GM18526 (cell line): ENCODE data around the gene CCNY.

Experiments used
- POLR2A ChIP-seq: IDR thresholded peaks from 3 replicates; pipeline ENCODE4 v1.6.1; 2011; ENCODE audit not compliant: insufficient read length; ENCODE audit errors: extremely low read depth

Gene CCNY

DNA sequence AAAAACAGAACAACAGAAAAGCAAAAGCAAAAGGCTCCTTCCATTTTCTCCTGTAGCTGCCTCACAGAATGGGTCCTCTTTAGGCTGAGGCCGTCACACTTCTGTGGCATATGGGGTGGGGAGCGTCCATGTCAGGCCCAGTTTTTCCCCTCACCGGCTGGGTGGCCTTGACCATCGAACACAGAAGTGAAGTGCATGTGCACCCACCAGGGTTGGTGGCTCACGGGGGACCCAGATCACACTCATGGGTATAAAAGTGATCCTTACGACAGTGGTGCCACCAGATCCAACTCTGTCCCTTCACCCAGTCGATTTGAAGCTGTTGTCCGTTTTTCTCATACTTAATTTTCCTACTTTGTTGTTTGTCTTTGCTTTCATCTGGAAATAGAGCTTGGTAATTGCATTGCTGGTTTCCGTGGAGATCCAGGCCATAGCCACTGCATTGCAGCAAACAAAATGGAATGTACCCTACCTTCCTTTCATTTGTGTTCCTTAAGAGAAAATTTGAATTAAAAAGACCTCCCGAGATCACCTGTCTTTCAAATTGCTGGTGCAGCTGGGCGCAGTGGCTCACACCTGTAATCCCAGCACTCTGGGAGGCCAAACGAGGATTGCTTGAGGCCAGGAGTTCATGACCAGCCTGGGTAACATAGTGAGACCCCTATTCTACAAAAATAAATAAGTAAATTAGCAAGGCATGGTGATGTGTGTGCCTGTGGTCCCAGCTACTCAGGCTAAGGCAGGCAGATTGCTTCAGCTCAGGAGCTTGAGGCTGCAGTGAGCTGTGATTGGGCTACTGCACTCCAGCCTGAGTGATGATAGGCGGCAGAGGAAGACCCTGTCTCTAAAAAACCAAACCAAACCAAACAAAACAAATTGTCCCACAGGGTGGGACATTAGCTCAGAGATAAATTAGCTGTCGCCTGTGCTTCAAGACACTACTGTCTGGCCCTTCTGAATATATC, 258.1 kb downstream of the CCNY start:
- no peak for TF ChIP-seq POLR2A

DNA sequence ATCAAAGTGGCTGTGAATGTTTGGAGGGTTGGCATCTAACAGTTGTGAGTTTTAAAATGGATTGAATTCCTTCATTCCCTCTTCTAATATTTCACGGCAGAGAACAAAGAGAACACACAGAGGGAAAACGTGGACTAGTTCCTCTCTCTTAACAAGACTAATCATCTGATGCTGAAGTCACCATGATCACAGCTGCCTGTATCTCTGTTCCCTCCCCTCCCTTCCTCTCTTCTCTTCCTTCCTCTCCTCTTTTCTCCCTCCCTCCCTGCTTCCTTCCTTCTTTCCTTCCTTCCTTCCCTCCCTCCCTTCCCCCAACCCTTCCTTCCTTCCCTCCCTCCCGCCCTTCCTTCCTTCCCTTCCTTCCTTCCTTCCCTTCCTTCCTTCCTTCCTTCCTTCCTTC, 258.8 kb downstream of the CCNY start:
- no peak for TF ChIP-seq POLR2A

DNA sequence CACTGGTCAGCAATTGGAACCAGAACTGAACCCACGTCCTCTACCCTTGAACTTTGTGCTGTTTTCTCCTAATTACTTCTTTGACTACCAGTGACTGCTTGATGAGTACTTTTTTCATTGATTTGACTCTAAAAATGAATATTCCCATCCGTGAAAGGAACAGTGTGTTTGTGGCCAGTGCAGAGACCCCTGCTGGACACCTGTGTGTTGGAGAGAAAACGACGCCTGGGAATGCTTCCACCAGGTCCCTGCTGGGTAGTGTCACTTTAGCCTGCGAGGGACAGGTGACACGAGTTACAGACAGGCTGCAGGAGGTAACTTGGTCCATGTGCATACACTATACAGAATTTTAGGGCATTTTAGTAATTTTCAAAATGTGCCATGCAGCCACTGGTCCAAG, 262.1 kb downstream of the CCNY start:
- no peak for TF ChIP-seq POLR2A

DNA sequence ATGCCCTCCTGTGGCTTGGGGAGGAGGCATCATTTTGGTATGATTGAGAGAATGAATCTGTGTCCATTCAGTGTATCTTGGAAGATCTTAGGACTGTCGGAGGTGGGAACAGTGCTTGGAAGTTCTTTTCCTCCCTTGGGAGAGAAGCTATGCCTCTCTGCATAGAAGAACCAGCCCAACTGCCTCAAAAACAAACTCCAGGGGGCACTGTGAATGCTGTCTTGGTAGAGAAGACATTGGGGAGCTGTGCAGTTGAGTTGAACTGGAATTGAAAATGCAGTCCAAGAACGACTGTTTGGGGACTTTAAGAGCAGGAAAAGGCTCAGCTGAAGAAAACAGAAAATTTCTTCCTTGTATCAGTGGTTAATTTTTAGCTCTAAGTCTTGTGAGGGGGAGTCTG, 263.9 kb downstream of the CCNY start:
- TF ChIP-seq POLR2A, result no peak

DNA sequence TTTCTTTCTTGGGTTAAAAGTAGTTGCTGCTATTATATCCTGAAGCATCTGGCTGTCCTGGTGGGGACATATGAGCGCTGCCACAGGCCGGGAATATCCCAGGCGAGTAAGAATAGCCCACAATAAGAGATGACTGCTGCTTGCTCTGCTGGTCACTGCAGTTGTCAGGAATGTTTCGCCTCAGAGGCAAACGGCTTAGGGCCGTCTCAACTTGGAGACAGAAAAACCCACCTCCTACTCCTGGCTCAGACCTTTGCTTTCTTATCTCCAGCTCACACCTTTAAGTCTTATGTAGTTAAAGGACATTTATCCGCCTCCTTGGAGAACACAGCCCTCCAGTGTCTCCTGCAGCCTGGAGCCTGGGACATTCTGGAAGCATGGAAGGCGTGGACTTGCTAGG, 268.9 kb downstream of the CCNY start, which contains the start of gene GJD4:
Gene GJD4 (plus strand): TSS at position 151 of the 400 bp plus-strand sequence. CDS start 227 bp downstream, at position 378.
- no peak for TF ChIP-seq POLR2A

DNA sequence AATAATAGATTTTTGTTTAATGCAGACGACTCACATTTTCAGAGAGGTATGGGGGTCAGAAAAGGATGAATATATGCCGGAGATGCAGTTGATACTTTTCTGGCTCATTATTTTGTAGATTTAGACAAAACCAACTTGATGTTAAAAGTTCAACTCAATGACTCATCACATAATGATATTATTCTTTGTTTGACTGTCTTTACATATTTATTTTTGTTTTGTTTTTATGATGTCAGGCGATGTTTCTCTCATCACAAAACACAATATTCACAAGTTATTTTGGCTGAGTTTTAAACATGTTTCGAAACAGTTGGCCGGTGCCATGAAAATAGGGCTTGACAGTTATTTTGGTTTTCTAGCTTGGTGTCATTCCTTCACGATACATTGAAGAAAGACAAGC, 270.1 kb downstream of the CCNY start:
- no peak for TF ChIP-seq POLR2A

DNA sequence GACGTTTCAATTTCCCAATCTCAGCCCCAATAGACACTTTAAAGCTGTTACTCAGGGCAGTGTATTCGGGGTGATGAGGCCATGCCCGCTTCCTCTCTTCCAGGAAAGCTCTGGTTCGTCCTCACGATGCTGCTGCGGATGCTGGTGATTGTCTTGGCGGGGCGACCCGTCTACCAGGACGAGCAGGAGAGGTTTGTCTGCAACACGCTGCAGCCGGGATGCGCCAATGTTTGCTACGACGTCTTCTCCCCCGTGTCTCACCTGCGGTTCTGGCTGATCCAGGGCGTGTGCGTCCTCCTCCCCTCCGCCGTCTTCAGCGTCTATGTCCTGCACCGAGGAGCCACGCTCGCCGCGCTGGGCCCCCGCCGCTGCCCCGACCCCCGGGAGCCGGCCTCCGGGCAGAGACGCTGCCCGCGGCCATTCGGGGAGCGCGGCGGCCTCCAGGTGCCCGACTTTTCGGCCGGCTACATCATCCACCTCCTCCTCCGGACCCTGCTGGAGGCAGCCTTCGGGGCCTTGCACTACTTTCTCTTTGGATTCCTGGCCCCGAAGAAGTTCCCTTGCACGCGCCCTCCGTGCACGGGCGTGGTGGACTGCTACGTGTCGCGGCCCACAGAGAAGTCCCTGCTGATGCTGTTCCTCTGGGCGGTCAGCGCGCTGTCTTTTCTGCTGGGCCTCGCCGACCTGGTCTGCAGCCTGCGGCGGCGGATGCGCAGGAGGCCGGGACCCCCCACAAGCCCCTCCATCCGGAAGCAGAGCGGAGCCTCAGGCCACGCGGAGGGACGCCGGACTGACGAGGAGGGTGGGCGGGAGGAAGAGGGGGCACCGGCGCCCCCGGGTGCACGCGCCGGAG, 271.4 kb downstream of the CCNY start:
- no peak for TF ChIP-seq POLR2A

DNA sequence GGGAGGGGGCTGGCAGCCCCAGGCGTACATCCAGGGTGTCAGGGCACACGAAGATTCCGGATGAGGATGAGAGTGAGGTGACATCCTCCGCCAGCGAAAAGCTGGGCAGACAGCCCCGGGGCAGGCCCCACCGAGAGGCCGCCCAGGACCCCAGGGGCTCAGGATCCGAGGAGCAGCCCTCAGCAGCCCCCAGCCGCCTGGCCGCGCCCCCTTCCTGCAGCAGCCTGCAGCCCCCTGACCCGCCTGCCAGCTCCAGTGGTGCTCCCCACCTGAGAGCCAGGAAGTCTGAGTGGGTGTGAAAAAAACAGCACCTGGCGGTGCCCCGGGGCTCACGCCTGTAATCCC, 272.0 kb downstream of the CCNY start:
- TF ChIP-seq POLR2A, result no peak

DNA sequence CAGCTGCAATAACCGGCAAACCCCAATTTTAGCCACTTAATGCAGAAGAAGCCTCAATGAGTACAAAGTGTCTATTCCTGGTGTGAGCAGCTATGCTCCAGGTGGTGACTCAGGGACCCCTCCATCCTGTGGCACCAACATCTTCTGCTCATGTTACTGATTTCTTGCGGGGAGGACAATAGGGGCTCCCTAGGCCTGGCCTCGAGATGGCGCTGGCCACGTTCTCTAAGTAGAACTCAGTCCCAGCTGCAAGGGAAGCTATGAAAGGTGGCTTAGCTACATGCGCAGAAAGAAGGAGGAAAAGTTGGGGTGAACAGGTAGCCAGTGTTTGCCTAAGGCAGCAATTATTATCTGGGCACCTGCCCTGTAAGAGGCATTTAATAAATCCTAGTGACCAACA, 275.4 kb downstream of the CCNY start:
- no peak for TF ChIP-seq POLR2A

DNA sequence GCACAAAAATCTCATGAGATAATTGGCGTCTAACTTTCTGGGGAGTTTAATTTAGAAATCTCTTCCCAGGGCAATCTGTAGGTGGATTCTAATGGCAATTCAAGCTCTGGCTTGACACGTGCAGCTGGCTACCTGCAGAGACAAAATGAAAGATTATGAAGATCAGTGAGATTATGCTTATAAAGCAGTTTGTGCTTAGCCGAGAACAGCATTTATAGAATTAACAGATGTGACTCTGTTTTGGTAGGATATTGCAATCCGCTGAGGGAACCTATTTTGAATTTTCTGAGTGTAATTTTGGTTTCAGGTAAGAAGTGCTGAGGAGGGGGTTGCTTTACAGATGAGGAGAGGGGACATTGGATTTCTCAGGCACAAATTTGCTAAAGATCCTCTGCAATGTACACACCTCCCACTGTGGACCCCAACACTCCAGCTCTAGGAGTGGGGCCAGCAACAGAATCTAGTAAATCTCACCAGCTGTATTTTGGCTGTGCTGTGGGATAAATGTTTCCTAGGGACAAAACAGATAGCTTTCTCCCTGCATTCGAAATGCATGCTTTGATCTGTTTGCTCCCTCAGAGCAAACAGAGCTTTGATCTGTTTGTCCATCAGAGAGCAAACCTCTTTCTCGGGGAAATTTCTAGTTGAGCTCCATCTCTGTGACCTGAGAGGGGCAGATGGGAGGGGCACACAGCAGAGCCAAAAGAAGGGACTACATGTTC, 276.2 kb downstream of the CCNY start:
- no peak for TF ChIP-seq POLR2A

DNA sequence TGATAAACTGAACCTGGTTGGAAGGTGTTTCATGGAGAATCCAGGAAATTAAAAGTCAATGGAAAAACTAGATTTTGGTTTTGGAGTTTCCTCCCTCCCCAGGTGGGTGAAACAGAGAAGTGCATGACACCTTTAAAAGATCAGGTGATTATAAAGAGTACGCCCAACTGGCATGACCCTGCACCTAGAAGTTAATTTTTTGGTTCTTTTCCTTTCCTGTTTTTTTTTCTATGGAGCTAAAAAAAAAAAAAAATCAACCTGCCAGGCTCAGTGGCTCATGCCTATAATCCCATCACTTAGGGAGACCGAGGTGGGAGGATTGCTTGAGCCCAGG, 276.8 kb downstream of the CCNY start:
- no peak for TF ChIP-seq POLR2A

DNA sequence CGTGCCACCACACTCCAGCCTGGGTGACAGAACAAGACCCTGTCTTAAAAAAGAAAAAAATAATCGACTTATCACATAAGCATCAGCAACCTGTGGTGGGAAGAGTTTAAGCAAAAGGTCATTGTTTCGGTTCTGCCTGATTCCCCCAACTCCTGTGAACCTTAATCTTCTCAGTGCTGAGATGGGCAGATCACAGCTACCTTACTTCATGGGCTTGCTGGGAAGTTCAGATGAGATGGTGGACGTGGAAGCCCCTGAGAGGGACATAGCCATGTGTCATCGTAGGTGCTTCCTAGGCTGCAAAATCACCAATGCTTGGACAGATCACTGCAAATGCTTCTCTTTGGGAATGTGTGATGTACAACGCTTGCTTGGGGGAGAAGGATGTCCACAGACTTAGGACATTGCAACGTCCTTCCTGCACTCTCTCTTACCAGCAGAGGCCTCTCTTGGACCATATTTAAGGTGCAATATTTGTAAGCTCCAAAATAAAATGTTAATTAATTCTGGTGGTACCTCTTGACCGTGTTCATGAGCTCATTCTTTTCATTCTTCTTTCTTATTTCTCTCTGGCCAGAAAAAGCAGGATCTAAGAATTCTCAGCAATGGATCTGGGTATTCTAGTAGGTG, 277.4 kb downstream of the CCNY start:
- TF ChIP-seq POLR2A, result no peak

DNA sequence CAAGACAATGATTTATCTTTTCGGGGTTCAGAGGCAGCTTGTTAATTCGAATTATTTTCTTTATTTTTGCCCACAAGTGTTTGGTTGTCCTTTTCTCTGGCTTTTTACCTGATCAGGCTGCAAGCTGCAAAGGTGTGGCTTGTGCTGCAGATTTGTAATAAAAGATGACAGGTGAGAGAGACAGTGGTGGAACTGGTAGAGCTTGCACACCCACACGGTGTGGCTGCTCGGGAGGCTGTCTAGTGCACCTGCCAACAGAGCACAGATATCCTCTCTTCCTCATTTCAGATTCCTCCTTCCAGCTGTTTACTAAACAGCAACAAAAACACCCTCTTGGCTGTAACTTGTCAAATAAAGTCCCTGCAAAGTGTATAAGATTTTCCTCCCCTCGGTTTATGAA, 278.0 kb downstream of the CCNY start:
- no peak for TF ChIP-seq POLR2A
